BE2C (cell line): ENCODE results near the gene NCOA1.

Experiments used
- DNase-seq: peaks from one replicate; pipeline ENCODE4 v3.0.0-alpha.2; 2020
- H3K27me3 ChIP-seq: fragments of 250-450 bp; sonication (Bioruptor Pico); 2 replicates; pipeline ENCODE4 v1.5.1; 2020; ENCODE audit warnings: mild to moderate bottlenecking
- H3K36me3 ChIP-seq: fragments of 250-450 bp; sonication (Bioruptor Pico); 2 replicates; pipeline ENCODE4 v1.5.1; 2020; ENCODE audit warnings: mild to moderate bottlenecking
- H3K4me1 ChIP-seq: fragments of 250-450 bp; sonication (Bioruptor Pico); 2 replicates; pipeline ENCODE4 v1.5.1; 2020
- H3K4me3 ChIP-seq: 2 replicates; pipeline ENCODE4 v1.5.1; 2011; ENCODE audit warnings: low read depth, low read length
- H3K9me3 ChIP-seq: fragments of 250-450 bp; sonication (Bioruptor Pico); 2 replicates; pipeline ENCODE4 v1.5.1; 2020
- TF ChIP-seq, protein P1 (sequence below): IDR thresholded peaks from 2 replicates; pipeline ENCODE4 v1.5.1; 2012; ENCODE audit warnings: mild to moderate bottlenecking, low read depth, low read length

The NCOA1 gene

GRCh38 chr2:24708537-24709152, 217.6 kb downstream of the NCOA1 start:
- Histone ChIP-seq H3K9me3 (no peaks in the 10 kb centered on the region), H3K27me3 (no peaks in the 10 kb centered on the region), H3K36me3 (no peaks in the 10 kb centered on the region), H3K4me3 (no peak overlapping the region), H3K4me1 (peaks cover 4% of the 10 kb centered on the region)
- DNase-seq = no peak
- TF ChIP-seq, protein P1, sequence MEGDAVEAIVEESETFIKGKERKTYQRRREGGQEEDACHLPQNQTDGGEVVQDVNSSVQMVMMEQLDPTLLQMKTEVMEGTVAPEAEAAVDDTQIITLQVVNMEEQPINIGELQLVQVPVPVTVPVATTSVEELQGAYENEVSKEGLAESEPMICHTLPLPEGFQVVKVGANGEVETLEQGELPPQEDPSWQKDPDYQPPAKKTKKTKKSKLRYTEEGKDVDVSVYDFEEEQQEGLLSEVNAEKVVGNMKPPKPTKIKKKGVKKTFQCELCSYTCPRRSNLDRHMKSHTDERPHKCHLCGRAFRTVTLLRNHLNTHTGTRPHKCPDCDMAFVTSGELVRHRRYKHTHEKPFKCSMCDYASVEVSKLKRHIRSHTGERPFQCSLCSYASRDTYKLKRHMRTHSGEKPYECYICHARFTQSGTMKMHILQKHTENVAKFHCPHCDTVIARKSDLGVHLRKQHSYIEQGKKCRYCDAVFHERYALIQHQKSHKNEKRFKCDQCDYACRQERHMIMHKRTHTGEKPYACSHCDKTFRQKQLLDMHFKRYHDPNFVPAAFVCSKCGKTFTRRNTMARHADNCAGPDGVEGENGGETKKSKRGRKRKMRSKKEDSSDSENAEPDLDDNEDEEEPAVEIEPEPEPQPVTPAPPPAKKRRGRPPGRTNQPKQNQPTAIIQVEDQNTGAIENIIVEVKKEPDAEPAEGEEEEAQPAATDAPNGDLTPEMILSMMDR = no peak

DNA sequence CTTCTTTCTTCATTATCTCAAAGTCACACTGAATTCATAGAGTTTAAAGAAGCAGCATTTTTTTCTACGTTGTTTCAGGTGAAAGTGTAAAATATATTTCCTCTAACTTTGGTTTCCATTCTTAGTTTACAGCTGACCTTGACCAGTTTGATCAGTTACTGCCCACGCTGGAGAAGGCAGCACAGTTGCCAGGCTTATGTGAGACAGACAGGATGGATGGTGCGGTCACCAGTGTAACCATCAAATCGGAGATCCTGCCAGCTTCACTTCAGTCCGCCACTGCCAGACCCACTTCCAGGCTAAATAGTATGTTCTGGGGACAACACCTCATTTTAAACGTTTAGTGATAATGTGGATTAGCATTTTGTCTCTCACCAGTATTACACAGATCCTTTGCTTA, 219.8 kb downstream of the NCOA1 start:
- DNase-seq = no peak
- no peak overlapping the region for H3K4me3 ChIP-seq
- no peaks in the 10 kb centered on the region for H3K9me3 ChIP-seq
- peaks cover 4% of the 10 kb centered on the region for H3K4me1 ChIP-seq
- TF ChIP-seq, protein P1 = no peak
- no peaks in the 10 kb centered on the region for H3K27me3 ChIP-seq
- H3K36me3 ChIP-seq = no peaks in the 10 kb centered on the region

GRCh38 chr2:24711865-24712264, 220.8 kb downstream of the NCOA1 start:
- no peaks in the 10 kb centered on the region for H3K36me3 ChIP-seq
- H3K4me3 ChIP-seq = no peak overlapping the region
- DNase-seq = no peak

GRCh38 chr2:24712296-24712695, 221.2 kb downstream of the NCOA1 start:
- H3K27me3 ChIP-seq = no peaks in the 10 kb centered on the region
- peak; percentile 11 for DNase-seq
- peaks cover 4% of the 10 kb centered on the region for H3K4me1 ChIP-seq
- no peaks in the 10 kb centered on the region for H3K9me3 ChIP-seq
- TF ChIP-seq, protein P1 = no peak
- no peak overlapping the region for H3K4me3 ChIP-seq
- H3K36me3 ChIP-seq = no peaks in the 10 kb centered on the region

More at GRCh38 chr2:24711865-24712264, 220.8 kb downstream of the NCOA1 start:
- TF ChIP-seq, protein P1 = no peak
- peaks cover 4% of the 10 kb centered on the region for H3K4me1 ChIP-seq
- H3K9me3 ChIP-seq = no peaks in the 10 kb centered on the region
- H3K27me3 ChIP-seq = no peaks in the 10 kb centered on the region

- DNase-seq = no peak
- H3K9me3 ChIP-seq = no peaks in the 10 kb centered on the region
Observed at GRCh38 chr2:24717263-24717951, 226.4 kb downstream of the NCOA1 start.

More at GRCh38 chr2:24717263-24717951, 226.4 kb downstream of the NCOA1 start:
- H3K27me3 ChIP-seq = no peaks in the 10 kb centered on the region
- no peaks in the 10 kb centered on the region for H3K36me3 ChIP-seq
- H3K4me3 ChIP-seq = no peak overlapping the region
- H3K4me1 ChIP-seq = peaks cover 8% of the 10 kb centered on the region; the same call in 1 of the 2 replicates
- TF ChIP-seq, protein P1 = no peak
